HG02588 (cell line): Measurements from ENCODE around the gene RANBP10.
"Not testable (repeated sequence)": the region's sequence is repeated elsewhere in the genome, so short reads cannot be mapped to it uniquely, and the experiment has no call there.

Source experiments
- ATAC-seq: cut with Tn5 transposase; IDR thresholded peaks from one replicate; pipeline ENCODE4 v1.9.1; 2021; ENCODE audit warnings: mild to moderate bottlenecking, moderate library complexity; ENCODE audit not compliant: unreplicated experiment

The RANBP10 gene

GRCh38 chr16:67780847-67781564 lies 25.4 kb downstream of the RANBP10 start:
- no peak for ATAC-seq

GRCh38 chr16:67779256-67780014 lies 26.9 kb downstream of the RANBP10 start:
- ATAC-seq: no peak

- ATAC-seq: no peak
Measured at GRCh38 chr16:67775273-67775672, 31.1 kb downstream of the RANBP10 start.

GRCh38 chr16:67774457-67774853 lies 31.9 kb downstream of the RANBP10 start:
- no peak for ATAC-seq

- ATAC-seq: no peak
Measured at GRCh38 chr16:67773569-67774456, 32.5 kb downstream of the RANBP10 start.

GRCh38 chr16:67773099-67773498 lies 33.3 kb downstream of the RANBP10 start:
- ATAC-seq: no peak

- no peak for ATAC-seq
Measured at GRCh38 chr16:67770346-67770991, 35.9 kb downstream of the RANBP10 start.

GRCh38 chr16:67767953-67768352 lies 38.4 kb downstream of the RANBP10 start:
- ATAC-seq: no peak

- ATAC-seq: no peak
Measured at GRCh38 chr16:67766291-67766690, 40.1 kb downstream of the RANBP10 start.

- no peak for ATAC-seq
Measured at GRCh38 chr16:67764158-67764667, 42.1 kb downstream of the RANBP10 start.

- ATAC-seq: no peak
Measured at GRCh38 chr16:67763066-67763465, 43.3 kb downstream of the RANBP10 start.

GRCh38 chr16:67762385-67762784 lies 44.0 kb downstream of the RANBP10 start:
- ATAC-seq: no peak

GRCh38 chr16:67761924-67762323 lies 44.4 kb downstream of the RANBP10 start:
- ATAC-seq: no peak

- no peak for ATAC-seq
Measured at GRCh38 chr16:67760956-67761230, 45.5 kb downstream of the RANBP10 start.

- no peak for ATAC-seq
Measured at GRCh38 chr16:67760206-67760955, 46.0 kb downstream of the RANBP10 start.

GRCh38 chr16:67758966-67759365 lies 47.4 kb downstream of the RANBP10 start:
- no peak for ATAC-seq

- no peak for ATAC-seq
Measured at GRCh38 chr16:67758006-67758405, 48.4 kb downstream of the RANBP10 start.

GRCh38 chr16:67752641-67753040 lies 53.7 kb downstream of the RANBP10 start:
- ATAC-seq: no peak

- not testable (repeated sequence) for ATAC-seq
Measured at GRCh38 chr16:67751331-67751730, 55.0 kb downstream of the RANBP10 start.

GRCh38 chr16:67750466-67750865 lies 55.9 kb downstream of the RANBP10 start:
- no peak for ATAC-seq
